Activated T-cell treated with anti-CD3 and anti-CD28 coated beads, Interleukin-2, amount 50 U/mL, for 4 hours (primary cell): ENCODE measurements around the gene CC2D1B. TPM values are rescaled to one million over a fixed set of nuclear protein-coding genes. Genes with fewer than 3 reads are reported as not detected.

Experiments
- ATAC-seq, 2 donors: fragments of 200-7000 bp; cut with Tn5 transposase; one replicate each; pipeline ENCODE4 v1.10.0; 2021
- DNase-seq: peaks from one replicate; pipeline ENCODE4 v3.0.0-alpha.2; 2020
- H3K27me3 Mint-ChIP-seq: one replicate; pipeline ENCODE4 v1.8.0; 2021; ENCODE audit warnings: low read depth, mixed read lengths
- H3K36me3 Mint-ChIP-seq: one replicate; pipeline ENCODE4 v1.8.0; 2022; ENCODE audit warnings: mixed read lengths; ENCODE audit not compliant: insufficient read depth
- H3K4me1 Mint-ChIP-seq: one replicate; pipeline ENCODE4 v1.8.0; 2021; ENCODE audit warnings: low read depth, mixed read lengths
- H3K4me3 Mint-ChIP-seq: one replicate; pipeline ENCODE4 v1.8.0; 2021; ENCODE audit warnings: mild to moderate bottlenecking, moderate library complexity, mixed read lengths
- H3K9me3 Mint-ChIP-seq: one replicate; pipeline ENCODE4 v1.8.0; 2021; ENCODE audit warnings: mixed read lengths
- total RNA-seq, 3 donors: library from RNA; stranded (reverse); gene quantifications; one replicate each; pipeline ENCODE4 v1.2.1, GENCODE V29; 2021

Gene CC2D1B
- total RNA-seq, 3 donors from 2014 or later: 35.0 to 40.0 (median 38.9) TPM

DNA sequence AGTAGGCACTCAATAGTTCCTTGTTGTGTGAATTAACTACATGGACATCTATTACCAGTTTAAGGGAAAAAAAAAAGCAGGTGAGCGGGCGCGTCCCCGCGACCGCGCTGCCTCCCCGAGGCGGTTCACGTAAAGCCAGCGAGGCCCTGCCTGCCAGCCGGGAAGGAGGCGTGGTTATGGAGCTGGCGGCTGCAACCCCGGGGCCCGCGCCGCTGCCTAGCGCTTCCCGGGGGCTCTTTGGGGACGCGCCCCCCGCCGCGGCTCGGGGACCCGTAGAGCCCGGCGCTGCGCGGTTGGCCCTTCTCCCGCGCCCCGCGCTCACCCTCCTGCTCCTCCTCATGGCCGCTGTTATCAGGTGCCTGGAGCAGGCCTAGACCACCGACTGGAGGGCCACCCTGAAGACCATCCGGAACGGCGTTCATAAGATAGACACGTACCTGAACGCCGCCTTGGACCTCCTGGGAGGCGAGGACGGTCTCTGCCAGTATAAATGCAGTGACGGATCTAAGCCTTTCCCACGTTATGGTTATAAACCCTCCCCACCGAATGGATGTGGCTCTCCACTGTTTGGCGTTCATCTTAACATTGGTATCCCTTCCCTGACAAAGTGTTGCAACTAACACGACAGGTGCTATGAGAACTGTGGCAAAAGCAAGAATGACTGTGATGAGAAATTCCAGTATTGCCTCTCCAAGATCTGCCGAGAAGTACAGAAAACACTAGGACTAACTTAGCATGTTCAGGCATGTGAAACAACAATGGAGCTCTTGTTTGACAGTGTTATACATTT is 2.6 kb upstream of the CC2D1B start:
- Mint-ChIP-seq H3K4me1 (peaks cover 30% of the 10 kb centered on the region), H3K27me3 (no peaks in the 10 kb centered on the region), H3K36me3 (peaks cover 2% of the 10 kb centered on the region), H3K9me3 (no peaks in the 10 kb centered on the region), H3K4me3 (peak overlapping the region; percentile 41)
- ATAC-seq (no peak), DNase-seq (peak; percentile 47)

DNA sequence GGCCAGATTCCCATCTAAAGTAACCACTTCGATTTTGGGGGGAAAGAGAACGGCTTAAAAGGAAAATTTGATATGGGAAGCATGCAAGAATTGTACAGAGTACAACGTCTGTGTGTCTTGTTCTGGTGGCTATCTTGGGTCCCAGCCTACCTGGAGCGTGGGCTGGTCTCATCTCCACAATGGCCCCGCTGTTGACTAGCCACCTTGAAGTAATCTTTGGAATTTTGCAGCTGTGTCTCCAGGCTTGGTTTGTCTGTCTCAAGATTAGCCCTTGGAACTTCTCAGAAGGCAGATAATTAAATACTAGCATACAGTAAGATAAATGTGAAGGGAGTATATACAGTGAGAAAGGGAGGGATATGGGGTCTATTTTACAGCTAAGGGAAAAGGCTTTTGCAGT is 1.3 kb upstream of the CC2D1B start:
- H3K4me1 Mint-ChIP-seq: peaks cover 36% of the 10 kb centered on the region
- H3K4me3 Mint-ChIP-seq: no peak overlapping the region
- H3K27me3 Mint-ChIP-seq: no peaks in the 10 kb centered on the region
- peaks cover 5% of the 10 kb centered on the region for H3K36me3 Mint-ChIP-seq
- ATAC-seq (no peak), DNase-seq (no peak)
- H3K9me3 Mint-ChIP-seq: no peaks in the 10 kb centered on the region

DNA sequence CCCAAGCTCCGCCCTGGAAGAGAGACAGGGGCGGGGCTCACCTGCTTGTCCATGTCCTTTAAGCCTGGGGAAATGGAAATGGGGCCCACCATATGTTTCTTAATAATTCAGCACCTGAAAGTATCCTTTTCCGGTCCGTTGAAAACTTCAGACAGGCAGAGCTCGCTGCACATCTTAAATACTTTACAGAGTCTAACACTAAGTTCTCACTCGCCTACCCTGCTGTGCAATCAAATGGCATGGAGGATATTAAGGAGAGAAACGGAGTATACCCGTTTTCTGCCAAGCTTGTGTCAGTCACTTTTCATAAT is 467 bp upstream of the CC2D1B start:
- Mint-ChIP-seq H3K36me3 (peaks cover 13% of the 10 kb centered on the region), H3K4me3 (peak overlapping the region; percentile 96), H3K9me3 (no peaks in the 10 kb centered on the region), H3K27me3 (no peaks in the 10 kb centered on the region), H3K4me1 (peaks cover 39% of the 10 kb centered on the region)
- DNase-seq: no peak
- no peak for ATAC-seq

DNA sequence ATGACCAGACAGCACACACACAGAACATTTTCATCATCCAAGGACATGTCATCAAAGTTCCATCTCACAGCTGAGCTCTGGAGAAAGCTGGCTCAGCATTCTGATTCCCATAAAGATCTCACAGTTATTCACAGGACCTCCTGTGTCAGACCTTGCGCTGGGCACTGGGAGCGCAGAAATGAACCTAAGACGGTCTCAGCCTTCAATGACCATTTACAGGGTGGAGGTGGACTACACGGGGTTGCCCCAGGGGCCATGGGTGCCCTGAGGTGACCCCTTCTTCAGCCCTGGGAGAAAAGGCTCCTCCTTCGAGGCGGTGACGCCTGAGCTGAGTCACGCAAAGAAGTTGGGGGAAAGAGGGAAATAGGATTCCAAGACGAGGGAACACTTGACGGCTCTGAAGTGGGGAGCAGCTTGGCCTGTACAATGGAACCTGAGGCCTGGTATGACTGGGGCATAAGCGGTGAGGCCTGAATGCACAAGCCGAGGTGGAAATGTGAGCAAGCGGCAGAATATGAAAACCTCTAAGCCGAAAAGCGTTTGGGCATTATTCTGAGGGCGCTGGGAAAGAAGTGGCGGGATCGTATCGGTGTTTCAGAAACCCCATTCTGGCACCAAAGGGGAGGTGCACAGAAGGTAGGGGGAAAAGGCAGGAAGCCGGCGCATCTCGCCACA is 797 bp downstream of the CC2D1B start:
- peaks cover 21% of the 10 kb centered on the region for H3K36me3 Mint-ChIP-seq
- H3K27me3 Mint-ChIP-seq: no peaks in the 10 kb centered on the region
- DNase-seq (no peak), ATAC-seq (peak; percentile 0)
- peak overlapping the region; percentile 96 for H3K4me3 Mint-ChIP-seq
- H3K4me1 Mint-ChIP-seq: peaks cover 39% of the 10 kb centered on the region
- no peaks in the 10 kb centered on the region for H3K9me3 Mint-ChIP-seq

DNA sequence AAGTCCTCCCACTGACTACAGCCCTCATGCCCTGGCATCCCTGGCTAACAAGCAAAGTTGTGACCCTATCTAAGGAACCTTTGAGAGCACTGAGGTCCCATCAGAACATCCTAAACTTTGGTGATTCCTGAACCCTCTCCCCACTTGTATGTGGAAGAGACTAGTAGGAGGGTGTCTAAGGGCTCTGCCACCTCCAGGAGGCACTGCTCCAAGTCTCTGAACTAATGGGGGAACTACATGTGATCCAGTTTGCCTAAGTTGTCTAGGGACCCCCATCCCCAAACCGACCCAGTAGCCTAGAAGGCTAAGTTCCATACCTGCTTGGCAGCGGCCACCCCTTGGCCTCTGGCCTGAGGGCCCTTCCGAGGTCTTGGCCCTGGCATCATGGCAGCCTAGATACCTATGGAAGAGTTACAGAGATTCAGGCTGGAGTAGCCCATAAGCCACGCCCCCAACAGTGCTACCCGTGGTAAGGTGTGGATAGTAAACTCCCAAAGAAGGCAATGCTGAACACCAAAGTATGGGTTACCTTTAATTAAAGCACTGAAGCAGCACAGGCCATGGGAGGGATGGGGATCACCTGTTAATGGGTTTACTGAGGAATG is 1.7 kb downstream of the CC2D1B start:
- H3K4me1 Mint-ChIP-seq: peaks cover 39% of the 10 kb centered on the region
- DNase-seq: no peak
- ATAC-seq: no peak
- H3K27me3 Mint-ChIP-seq: no peaks in the 10 kb centered on the region
- peaks cover 21% of the 10 kb centered on the region for H3K36me3 Mint-ChIP-seq
- H3K9me3 Mint-ChIP-seq: no peaks in the 10 kb centered on the region
- peak overlapping the region; percentile 96 for H3K4me3 Mint-ChIP-seq

DNA sequence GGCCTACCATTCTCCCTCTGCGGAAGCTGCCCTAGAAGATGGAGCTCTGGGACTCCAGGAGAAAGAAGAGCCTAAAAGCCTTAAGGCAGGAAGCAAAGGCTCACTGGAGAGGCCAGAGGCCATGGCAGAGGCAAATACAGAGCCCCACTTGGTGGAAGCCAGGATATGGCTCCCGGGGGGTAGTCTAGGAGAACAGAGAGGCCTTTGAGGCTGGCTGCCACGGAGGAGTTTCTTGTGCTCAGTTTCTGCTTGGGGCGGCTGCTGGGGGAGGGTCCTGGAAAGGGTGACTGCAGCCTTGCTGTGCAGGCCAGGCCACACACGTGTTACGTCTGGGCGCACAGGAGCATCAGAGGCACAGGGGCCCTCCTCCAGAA is 5.4 kb downstream of the CC2D1B start:
- no peak overlapping the region for H3K4me3 Mint-ChIP-seq
- no peaks in the 10 kb centered on the region for H3K9me3 Mint-ChIP-seq
- H3K36me3 Mint-ChIP-seq: peaks cover 38% of the 10 kb centered on the region
- peaks cover 31% of the 10 kb centered on the region for H3K4me1 Mint-ChIP-seq
- H3K27me3 Mint-ChIP-seq: no peaks in the 10 kb centered on the region
- DNase-seq (no peak), ATAC-seq (no peak)

DNA sequence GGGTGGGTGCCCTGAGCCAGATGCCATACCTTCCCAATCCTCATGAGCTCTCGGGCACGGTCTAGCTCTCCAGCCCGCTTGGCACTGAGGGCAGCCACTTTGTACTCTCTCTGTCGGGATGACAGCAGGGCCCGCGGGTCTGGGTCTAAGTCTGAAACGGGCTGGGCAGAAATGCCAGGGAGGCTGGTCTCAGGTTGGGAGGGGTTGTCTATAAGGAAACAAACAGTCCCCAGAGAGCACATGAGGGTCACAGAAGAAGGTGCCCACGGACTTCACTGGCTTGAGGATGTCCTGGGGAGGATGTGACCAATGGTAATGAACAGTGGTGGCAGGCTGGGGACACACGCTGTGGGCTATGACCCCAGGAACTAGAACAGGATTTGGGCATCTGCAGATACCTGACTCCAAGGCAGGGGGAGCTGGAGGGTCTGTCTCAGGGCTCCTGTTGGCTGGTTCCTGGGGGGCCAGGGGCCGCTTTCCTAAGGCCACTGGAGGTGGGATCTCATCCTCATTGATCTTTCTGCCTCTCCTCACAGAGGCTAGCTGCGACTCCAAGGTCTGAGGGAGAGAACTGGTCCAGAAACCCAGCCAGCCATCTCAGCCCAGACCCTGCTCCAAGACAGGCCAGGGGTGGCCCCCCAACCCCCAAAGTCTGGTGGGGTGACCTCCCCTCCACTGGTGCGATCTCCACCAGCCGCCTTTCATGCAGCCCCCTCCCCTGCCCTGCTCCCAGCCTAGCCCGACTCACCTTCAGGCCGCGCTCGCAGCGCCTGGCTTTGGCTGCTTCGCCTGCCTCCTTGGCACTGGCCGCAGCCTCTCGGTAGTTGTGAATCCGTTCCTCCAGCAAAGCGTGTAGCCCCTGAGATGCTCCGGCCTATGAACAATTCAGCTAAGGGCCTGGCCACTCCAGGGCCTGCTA is 6.1 kb downstream of the CC2D1B start:
- Mint-ChIP-seq H3K4me1 (peaks cover 25% of the 10 kb centered on the region), H3K27me3 (no peaks in the 10 kb centered on the region), H3K36me3 (peaks cover 43% of the 10 kb centered on the region), H3K9me3 (no peaks in the 10 kb centered on the region), H3K4me3 (no peak overlapping the region)
- DNase-seq (no peak), ATAC-seq (no peak)

DNA sequence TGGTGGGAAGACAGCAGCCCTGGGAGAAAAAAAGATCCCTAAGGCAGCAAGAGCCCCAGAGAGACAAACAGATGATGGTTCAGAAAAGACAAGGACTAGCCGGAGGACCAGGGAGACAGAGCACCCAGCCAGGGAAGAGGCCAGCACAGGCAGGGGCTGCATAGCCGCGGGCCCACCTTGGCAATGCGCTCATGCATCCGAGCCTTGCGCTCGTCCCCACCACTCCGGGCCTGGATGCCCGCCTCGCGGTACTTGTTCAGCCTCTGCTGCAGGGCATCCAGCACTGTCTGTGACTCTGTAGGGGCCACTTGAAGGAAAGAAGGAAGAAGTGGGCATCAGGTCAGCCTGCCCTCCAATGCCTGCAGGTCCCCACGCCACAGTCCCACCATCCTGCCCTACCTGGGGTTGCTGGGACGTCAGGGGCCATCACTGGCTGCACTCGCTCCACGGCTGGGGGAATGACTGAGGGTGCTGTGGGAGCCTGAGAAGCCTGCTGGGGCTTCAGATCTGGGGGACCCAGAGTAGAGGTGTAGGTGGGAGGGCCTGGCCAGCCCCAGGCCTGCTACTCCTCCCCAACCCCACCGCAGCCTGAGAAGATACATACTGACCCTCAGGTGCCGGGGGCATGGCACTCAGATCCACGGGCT is 7.0 kb downstream of the CC2D1B start:
- no peak overlapping the region for H3K4me3 Mint-ChIP-seq
- no peaks in the 10 kb centered on the region for H3K27me3 Mint-ChIP-seq
- peaks cover 50% of the 10 kb centered on the region for H3K36me3 Mint-ChIP-seq
- no peaks in the 10 kb centered on the region for H3K9me3 Mint-ChIP-seq
- no peak for DNase-seq
- peaks cover 16% of the 10 kb centered on the region for H3K4me1 Mint-ChIP-seq
- ATAC-seq: no peak

DNA sequence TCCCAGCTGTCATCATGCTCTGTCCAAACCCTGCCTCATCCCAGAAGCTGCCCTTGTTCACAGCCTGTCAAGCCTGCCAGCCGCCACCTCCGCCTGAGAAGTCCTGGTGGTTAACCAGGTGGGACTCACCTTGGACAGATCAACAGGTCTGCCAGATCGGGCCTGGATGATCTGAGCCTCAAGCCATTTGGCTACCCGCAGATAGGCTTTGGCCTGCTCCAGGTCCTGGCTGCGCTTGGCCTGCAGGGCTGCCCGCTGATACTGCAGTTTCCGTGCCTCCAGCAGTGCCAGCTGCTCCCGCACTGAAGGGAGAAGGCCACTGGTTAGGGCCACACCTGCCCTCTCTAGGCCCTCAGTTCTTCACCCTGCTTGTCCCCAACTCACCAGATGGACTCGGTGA is 8.6 kb downstream of the CC2D1B start:
- no peak for DNase-seq
- Mint-ChIP-seq H3K36me3 (peaks cover 57% of the 10 kb centered on the region), H3K9me3 (no peaks in the 10 kb centered on the region)

DNA sequence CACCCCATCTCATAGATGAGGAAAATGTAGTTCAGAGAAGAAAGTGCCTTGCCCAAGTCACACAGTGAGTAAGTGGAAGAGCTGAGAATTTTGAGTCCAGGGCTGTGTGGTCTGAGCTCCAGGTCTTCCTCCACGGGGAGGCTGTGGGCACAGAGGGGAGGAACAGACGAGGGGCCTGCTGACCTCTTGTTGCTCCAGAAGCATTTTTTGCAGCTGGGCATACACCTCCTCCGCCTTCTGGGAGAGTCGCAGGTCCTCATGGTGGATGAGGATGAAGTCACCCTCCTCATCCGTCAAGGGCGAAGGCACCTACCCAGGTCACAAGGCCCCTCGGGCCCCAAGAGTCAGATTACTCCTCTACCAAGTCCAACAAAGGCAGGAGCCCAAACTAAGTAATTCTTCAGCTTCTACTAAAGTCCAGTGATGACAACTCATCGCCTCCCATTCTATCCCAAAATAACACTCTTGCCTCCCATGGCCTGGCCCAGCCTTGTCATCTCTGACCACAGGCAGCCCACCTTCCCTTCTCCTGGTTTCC is 9.1 kb downstream of the CC2D1B start:
- Mint-ChIP-seq H3K4me3 (no peak overlapping the region), H3K36me3 (peaks cover 53% of the 10 kb centered on the region), H3K27me3 (no peaks in the 10 kb centered on the region), H3K4me1 (peaks cover 7% of the 10 kb centered on the region), H3K9me3 (no peaks in the 10 kb centered on the region)
- ATAC-seq (no peak), DNase-seq (no peak)

More for the DNA sequence above, 8.6 kb downstream of the CC2D1B start:
- no peak for ATAC-seq
- Mint-ChIP-seq H3K4me1 (peaks cover 7% of the 10 kb centered on the region), H3K4me3 (no peak overlapping the region), H3K27me3 (no peaks in the 10 kb centered on the region)

DNA sequence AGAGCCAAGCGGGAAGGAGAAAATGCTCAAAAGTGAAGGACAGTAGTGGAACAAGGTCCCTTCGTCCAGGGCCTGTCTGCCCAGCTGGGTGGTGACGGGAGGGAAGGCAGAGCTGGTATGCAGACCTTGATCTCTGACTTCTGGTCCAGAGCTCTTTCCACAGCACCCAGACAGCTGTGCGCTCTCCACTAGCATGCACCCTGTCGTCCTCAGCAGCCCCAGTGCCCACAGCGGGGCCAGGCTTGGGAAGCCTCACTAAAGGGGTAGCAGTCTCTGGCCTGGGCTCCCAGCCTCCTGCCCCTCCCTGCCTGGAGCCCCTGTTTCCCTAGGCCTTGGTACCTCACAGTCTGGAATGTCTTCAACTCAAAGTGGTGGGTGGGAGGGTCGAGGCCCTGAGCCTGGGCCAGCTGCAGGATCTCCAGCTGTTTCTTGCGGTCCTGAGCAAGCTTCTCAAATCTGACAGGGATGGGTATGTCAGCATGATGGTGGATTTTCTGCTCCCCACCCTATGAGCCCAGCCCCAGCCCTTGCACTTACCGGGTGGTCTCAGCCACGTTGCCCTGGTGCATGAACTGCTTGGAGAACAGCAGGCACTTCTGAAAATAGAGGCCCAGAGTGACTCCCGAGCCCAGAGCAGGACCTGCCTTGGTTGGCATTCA is 10.0 kb downstream of the CC2D1B start:
- H3K36me3 Mint-ChIP-seq: peaks cover 44% of the 10 kb centered on the region
- no peaks in the 10 kb centered on the region for H3K9me3 Mint-ChIP-seq
- no peaks in the 10 kb centered on the region for H3K27me3 Mint-ChIP-seq
- DNase-seq: no peak
- ATAC-seq: no peak
- peaks cover 4% of the 10 kb centered on the region for H3K4me1 Mint-ChIP-seq
- no peak overlapping the region for H3K4me3 Mint-ChIP-seq

DNA sequence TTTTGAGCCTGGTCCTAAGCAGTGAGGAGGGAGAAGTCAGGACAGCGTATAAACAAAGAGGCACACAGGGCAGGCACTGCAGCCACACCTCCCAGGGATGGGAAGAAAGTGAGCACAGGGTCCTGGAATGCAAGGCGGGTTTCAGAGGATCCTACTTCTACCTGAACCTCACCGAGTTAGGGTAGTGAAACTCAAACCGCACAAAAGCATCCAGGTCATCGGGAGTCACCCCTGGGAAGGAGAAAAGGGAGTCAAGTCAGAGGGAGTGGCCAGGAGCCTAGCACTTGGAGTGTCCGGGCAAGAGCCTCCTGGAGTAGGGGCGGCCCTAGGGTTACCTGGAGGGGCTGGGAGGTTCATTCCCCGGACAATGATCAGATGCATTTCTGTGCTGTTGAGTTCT is 10.6 kb downstream of the CC2D1B start:
- Mint-ChIP-seq H3K36me3 (peaks cover 42% of the 10 kb centered on the region), H3K9me3 (no peaks in the 10 kb centered on the region), H3K4me3 (no peak overlapping the region), H3K4me1 (peaks cover 4% of the 10 kb centered on the region), H3K27me3 (no peaks in the 10 kb centered on the region)
- no peak for DNase-seq
- ATAC-seq: no peak

DNA sequence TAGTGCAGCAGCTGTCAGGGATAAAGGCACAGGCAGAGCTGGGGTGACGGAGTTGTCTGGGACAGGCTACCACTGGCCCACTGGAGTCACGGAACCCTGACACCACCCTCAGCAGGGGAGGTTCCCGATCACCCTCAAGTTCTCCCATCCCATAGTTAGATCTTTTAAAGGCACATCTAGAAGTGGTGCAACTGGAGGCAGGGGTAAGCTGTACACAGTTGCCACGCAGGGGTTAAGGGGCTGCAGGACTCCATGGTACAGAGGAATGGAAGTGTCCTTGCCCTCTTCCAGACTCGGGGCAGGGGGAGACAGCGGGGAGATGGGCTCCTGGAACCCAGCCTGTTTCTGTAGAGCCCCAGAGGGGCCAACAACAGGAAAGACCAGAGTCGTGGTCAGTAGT is 13.3 kb downstream of the CC2D1B start:
- Mint-ChIP-seq H3K9me3 (no peaks in the 10 kb centered on the region), H3K27me3 (no peaks in the 10 kb centered on the region), H3K4me3 (no peak overlapping the region), H3K4me1 (peaks cover 3% of the 10 kb centered on the region), H3K36me3 (peaks cover 34% of the 10 kb centered on the region)
- DNase-seq (no peak), ATAC-seq (no peak)
